HepG2 (cell line): Measurements from ENCODE around the gene LRRC25. TPM values are rescaled to one million over a fixed set of nuclear protein-coding genes. Genes with fewer than 3 reads are reported as not detected.

Source experiments
- AKAP8 ChIP-seq: sonication (generic); formaldehyde crosslinking; IDR thresholded peaks from 2 replicates; pipeline ENCODE4 v1.5.1; 2020; ENCODE audit warnings: mild to moderate bottlenecking, missing genetic modification reagents
- CBFB ChIP-seq: sonication (generic); formaldehyde crosslinking; IDR thresholded peaks from 2 replicates; pipeline ENCODE4 v1.4.0; 2020; ENCODE audit warnings: missing genetic modification reagents
- CCAR2 ChIP-seq: fragments of 200-400 bp; formaldehyde crosslinking; optimal IDR thresholded peaks from 2 replicates; pipeline ENCODE3; 2018; ENCODE audit warnings: low read depth, mild to moderate bottlenecking, low read length, moderate library complexity
- HMGXB4 ChIP-seq, 2 experiments: sonication (generic) in 1 of 2; formaldehyde crosslinking in 1 of 2; IDR thresholded peaks; 2 replicates each; pipeline versions ENCODE4 v1.4.0 to v1.6.1; 2018 to 2020; ENCODE audit warnings: missing genetic modification reagents in 2 of 2, borderline replicate concordance in 1 of 2, low read depth in 1 of 2, mild to moderate bottlenecking in 1 of 2, missing biosample characterization in 1 of 2
- IKZF5 ChIP-seq: IDR thresholded peaks from 2 replicates; pipeline ENCODE4 v1.6.1; 2018; ENCODE audit warnings: missing genetic modification reagents, mild to moderate bottlenecking, missing compliant biosample characterization
- JARID2 ChIP-seq: sonication (generic); formaldehyde crosslinking; IDR thresholded peaks from 2 replicates; pipeline ENCODE4 v1.8.1; 2023; ENCODE audit warnings: missing genetic modification reagents, inconsistent platforms; ENCODE audit not compliant: insufficient replicate concordance
- PBX2 ChIP-seq: IDR thresholded peaks from 2 replicates; pipeline ENCODE4 v1.6.1; 2016; ENCODE audit warnings: control low read depth
- PITX1 ChIP-seq: sonication (generic); formaldehyde crosslinking; IDR thresholded peaks from 2 replicates; pipeline ENCODE4 v1.5.1; 2020; ENCODE audit warnings: mild to moderate bottlenecking, missing genetic modification reagents
- TFE3 ChIP-seq: IDR thresholded peaks from 2 replicates; pipeline ENCODE4 v1.6.1; 2016
- ZNF10 ChIP-seq: sonication (generic); formaldehyde crosslinking; IDR thresholded peaks from 2 replicates; pipeline ENCODE4 v1.4.0; 2020; ENCODE audit warnings: mild to moderate bottlenecking, low read depth, missing genetic modification reagents, borderline replicate concordance
- ZNF318 ChIP-seq: sonication (generic); formaldehyde crosslinking; IDR thresholded peaks from 2 replicates; pipeline ENCODE4 v1.4.0; 2020; ENCODE audit warnings: mild to moderate bottlenecking, missing genetic modification reagents
- ZNF335 ChIP-seq: sonication (generic); formaldehyde crosslinking; IDR thresholded peaks from 2 replicates; pipeline ENCODE4 v1.4.0; 2020; ENCODE audit warnings: missing genetic modification reagents
- ZNF451 ChIP-seq: sonication (generic); formaldehyde crosslinking; IDR thresholded peaks from 2 replicates; pipeline ENCODE4 v1.5.0; 2020; ENCODE audit warnings: mild to moderate bottlenecking, missing genetic modification reagents
- ZNF598 ChIP-seq: sonication (generic); formaldehyde crosslinking; IDR thresholded peaks from 2 replicates; pipeline ENCODE4 v1.5.1; 2020; ENCODE audit warnings: mild to moderate bottlenecking, missing genetic modification reagents, borderline replicate concordance
- polyA plus RNA-seq, 8 experiments: library from polyadenylated mRNA; depleted of rRNA in 3 of 8; stranded (reverse) in 7 of 8; unstranded in 1 of 8; fragments of >200 nt; fragmentation: Illumina TruSeq in 4 of 8; extraction: Trizol in 4 of 8; gene quantifications; 2 replicates each; pipeline versions ENCODE4 v1.2.1 to v1.2.3, GENCODE V29; 2011 to 2016; ENCODE audit warnings: low read depth in 4 of 8, missing spikeins in 1 of 8, mixed read lengths in 1 of 8; ENCODE audit not compliant: insufficient read depth in 1 of 8
- total RNA-seq, 5 experiments: library from RNA; depleted of rRNA; stranded (reverse); fragments of >200 nt; fragmentation: Illumina TruSeq; extraction: Trizol; gene quantifications; 2 replicates each; pipeline ENCODE4 v1.2.3, GENCODE V29; 2016; ENCODE audit warnings: low read depth in 1 of 5

LRRC25 gene
- total and polyA plus RNA-seq, 2 of the 13 experiments (the other 11 are each of a cell fraction or from before 2014, with no cell fraction given), result 0.13 to 0.53 TPM

- TF ChIP-seq HMGXB4 (CRISPR knock-in tag; IDR thresholded peaks at IDR 0.05; ENCODE audit: borderline replicate concordance in 1 of 2, low read depth in 1 of 2) (0 out of 4 replicates have a peak, but pooled peaks of 1 of the 2 experiments have one; percentile 40), TFE3 (CRISPR knock-in tag) (no peak), JARID2 (no peak), ZNF318 (CRISPR knock-in tag) (no peak; the same call in 1 of the 2 replicates), ZNF10 (CRISPR knock-in tag) (no peak), ZNF451 (CRISPR knock-in tag) (peak; percentile 20; the same call in 1 of the 2 replicates), AKAP8 (CRISPR knock-in tag) (no peak; the same call in 1 of the 2 replicates), PBX2 (no peak), ZNF335 (CRISPR knock-in tag) (no peak), PITX1 (CRISPR knock-in tag) (peak; percentile 51; the same call in 1 of the 2 replicates), IKZF5 (CRISPR knock-in tag) (peak; percentile 27; the same call in 1 of the 2 replicates), CBFB (CRISPR knock-in tag) (no peak), ZNF598 (CRISPR knock-in tag) (0 out of 2 replicates have a peak, but pooled peaks have one; percentile 43), CCAR2 (no peak)
These were observed 41.1 kb upstream of the LRRC25 start (continued) for GRCh38 chr19:18438331-18439024.
